Cardiac fibroblast (primary cell): ENCODE data around the gene RANBP9.
A peak's percentile ranks its signal among the peaks of the same experiment; 100 is the strongest.

Experiments used
- DNase-seq, 2 donors: peaks; one replicate each; pipeline versions ENCODE4 v3.0.0 to v3.0.0-alpha.2; 2010; ENCODE audit warnings: low read depth in 2 of 2
- H3K4me3 ChIP-seq, 2 donors: replicated peaks in 1 of 2; 1 replicate in 1 of 2; 2 replicates in 1 of 2; pipeline ENCODE4 v1.5.1; 2011; ENCODE audit warnings: low read depth in 2 of 2, low read length in 2 of 2, mild to moderate bottlenecking in 2 of 2, moderate library complexity in 1 of 2
- CTCF ChIP-seq: IDR thresholded peaks from one replicate; pipeline ENCODE4 v1.5.1; 2011; ENCODE audit warnings: low read depth, mild to moderate bottlenecking, low read length, inconsistent platforms

Gene RANBP9

DNA sequence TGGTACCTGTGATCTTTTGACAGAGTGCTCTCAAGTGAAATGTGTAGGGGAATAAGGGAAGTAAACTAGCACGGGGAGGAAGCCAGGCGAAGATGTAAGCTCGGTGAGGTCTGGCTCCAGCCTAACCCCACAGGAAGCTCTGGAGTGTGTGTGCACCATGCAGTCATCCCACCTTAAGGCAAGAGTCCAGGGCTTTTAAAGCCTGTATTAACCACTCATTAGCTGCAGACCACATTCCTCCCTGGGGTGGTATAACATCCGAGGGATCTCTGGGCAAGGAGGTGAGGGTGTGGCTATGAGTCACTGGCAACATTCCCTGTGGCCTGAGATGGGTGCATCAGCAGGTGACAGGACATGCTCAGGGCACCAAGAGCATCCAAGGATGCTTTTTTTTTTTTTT, 12.5 kb upstream of the RANBP9 start:
- no peak overlapping the region for H3K4me3 ChIP-seq
- TF ChIP-seq CTCF, result no peak
- DNase-seq, result no peak

DNA sequence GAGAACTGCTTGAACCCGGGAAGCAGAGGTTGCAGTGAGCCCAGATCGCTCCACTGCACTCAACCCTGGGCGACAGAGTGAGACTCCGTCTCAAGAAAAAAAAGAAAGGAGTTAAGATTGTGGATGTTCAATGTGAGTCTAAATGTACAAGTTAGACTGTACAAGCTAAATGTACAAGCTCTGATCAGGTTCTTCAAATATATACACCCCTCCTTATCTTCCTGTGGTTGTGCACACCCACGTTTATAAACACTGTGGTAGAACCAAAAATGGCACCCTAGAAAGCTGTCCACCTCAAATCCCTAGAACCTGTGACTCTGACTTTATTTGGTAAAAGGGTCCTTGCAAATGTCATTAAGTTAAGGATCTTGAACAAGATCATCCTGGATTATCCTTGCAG, 11.2 kb upstream of the RANBP9 start:
- H3K4me3 ChIP-seq, result no peak overlapping the region
- TF ChIP-seq CTCF, result no peak
- DNase-seq, result no peak

GRCh38 chr6:13718123-13718458, 6.5 kb upstream of the RANBP9 start:
- H3K4me3 ChIP-seq, result no peak overlapping the region
- no peak for DNase-seq
- TF ChIP-seq CTCF, result no peak

GRCh38 chr6:13716955-13717295, 5.3 kb upstream of the RANBP9 start:
- DNase-seq, result no peak
- no peak for TF ChIP-seq CTCF
- no peak overlapping the region for H3K4me3 ChIP-seq

DNA sequence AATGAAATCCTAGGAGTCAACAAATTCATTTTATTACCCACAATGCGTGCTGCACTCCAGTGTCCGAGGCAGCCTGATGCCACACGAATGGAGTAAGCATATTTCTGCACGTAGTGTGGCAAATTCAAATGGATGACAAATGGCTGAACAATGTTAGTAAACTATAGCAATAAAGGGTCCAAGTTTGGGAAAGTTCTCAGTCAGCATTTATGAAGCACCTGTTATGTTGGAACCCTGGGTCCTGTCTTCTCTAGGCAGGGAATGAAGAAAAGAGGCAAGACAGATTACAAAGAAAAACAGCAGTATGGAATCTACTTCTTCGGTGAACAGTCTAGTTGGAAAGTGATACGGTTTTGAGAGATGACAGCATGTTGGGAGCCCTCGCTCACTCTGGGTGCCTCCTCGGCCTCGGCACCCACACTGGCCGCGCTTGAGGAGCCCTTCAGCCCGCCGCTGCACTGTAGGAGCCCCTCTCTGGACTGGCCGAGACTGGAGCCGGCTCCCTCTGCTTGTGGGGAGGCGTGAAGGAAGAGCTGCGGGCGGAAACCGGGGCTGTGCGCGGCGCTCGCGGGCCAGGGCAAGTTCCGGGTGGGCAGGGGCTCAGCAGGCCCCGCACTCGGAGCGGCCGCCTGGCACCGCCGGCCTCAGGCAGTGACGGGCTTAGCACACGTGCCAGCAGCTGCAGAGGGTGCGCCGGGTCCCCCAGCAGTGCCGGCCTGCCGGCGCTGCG, 4.8 kb upstream of the RANBP9 start:
- no peak for TF ChIP-seq CTCF
- H3K4me3 ChIP-seq, result no peak overlapping the region
- no peak for DNase-seq

- DNase-seq, result peak in 1 of 2 donors; percentile 43
- no peak overlapping the region for H3K4me3 ChIP-seq
- TF ChIP-seq CTCF, result no peak
Observed at GRCh38 chr6:13715444-13715883, 3.8 kb upstream of the RANBP9 start.

DNA sequence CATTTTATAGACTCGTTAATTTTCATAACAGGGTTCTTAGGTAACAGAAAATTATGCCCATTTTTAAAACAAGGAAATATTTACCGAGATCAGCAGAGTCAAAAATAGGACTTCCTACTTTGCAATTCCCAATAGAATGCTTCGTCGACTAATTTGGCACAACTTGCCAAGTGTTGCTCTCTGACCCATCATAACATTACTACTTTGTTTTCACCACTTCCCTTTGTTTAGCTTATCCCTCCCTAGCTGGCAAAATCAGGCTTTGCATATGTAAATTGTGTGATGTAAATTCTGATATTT, 914 bp upstream of the RANBP9 start:
- peak; percentile 67 to 78 for DNase-seq
- no peak for TF ChIP-seq CTCF
- peak overlapping the region; percentile 49 to 80 for H3K4me3 ChIP-seq
